Endodermal cell (in vitro differentiated cells): ENCODE data around the gene MLANA. TPM values are rescaled to one million over a fixed set of nuclear protein-coding genes. Genes with fewer than 3 reads are reported as not detected.

Experiments used
- DNase-seq: peaks from one replicate; pipeline ENCODE4 v3.0.0-alpha.2; 2017
- H3K27ac ChIP-seq: 2 replicates; pipeline ENCODE4 v1.5.1; 2013; ENCODE audit warnings: mild to moderate bottlenecking, low read depth, low read length, moderate library complexity
- H3K27me3 ChIP-seq: 2 replicates; pipeline ENCODE4 v1.6.1; 2013; ENCODE audit warnings: mild to moderate bottlenecking, low read length, moderate library complexity; ENCODE audit not compliant: insufficient read depth, control insufficient read depth, poor library complexity, severe bottlenecking
- H3K36me3 ChIP-seq: 2 replicates; pipeline ENCODE4 v1.7.0; 2013; ENCODE audit warnings: mild to moderate bottlenecking, low read length, moderate library complexity; ENCODE audit not compliant: control insufficient read depth, insufficient read depth
- H3K4me1 ChIP-seq: one replicate; pipeline ENCODE4 v1.7.0; 2013; ENCODE audit warnings: low read length; ENCODE audit not compliant: control insufficient read depth, insufficient read depth
- H3K4me3 ChIP-seq: 2 replicates; pipeline ENCODE4 v1.5.1; 2013; ENCODE audit warnings: mild to moderate bottlenecking, low read length, moderate library complexity
- H3K9ac ChIP-seq: 2 replicates; pipeline ENCODE4 v1.6.1; 2013; ENCODE audit warnings: mild to moderate bottlenecking, low read length, moderate library complexity; ENCODE audit not compliant: poor library complexity, severe bottlenecking; ENCODE audit errors: extremely low read depth
- H3K9me3 ChIP-seq: 2 replicates; pipeline ENCODE4 v1.6.1; 2013; ENCODE audit warnings: mild to moderate bottlenecking, low read length, moderate library complexity; ENCODE audit not compliant: control insufficient read depth
- H3K27ac Mint-ChIP-seq: 2 replicates; pipeline ENCODE4 v1.8.0; 2020; ENCODE audit warnings: mixed read lengths
- H3K27me3 Mint-ChIP-seq: 2 replicates; pipeline ENCODE4 v1.8.0; 2021; ENCODE audit warnings: mild to moderate bottlenecking, mixed read lengths; ENCODE audit not compliant: insufficient read depth
- H3K36me3 Mint-ChIP-seq: 2 replicates; pipeline ENCODE4 v1.8.0; 2020; ENCODE audit warnings: low read depth, mixed read lengths
- H3K4me1 Mint-ChIP-seq: 2 replicates; pipeline ENCODE4 v1.8.0; 2020; ENCODE audit warnings: mixed read lengths
- H3K4me3 Mint-ChIP-seq: 2 replicates; pipeline ENCODE4 v1.8.0; 2020; ENCODE audit warnings: mild to moderate bottlenecking, moderate library complexity, mixed read lengths
- H3K9me3 Mint-ChIP-seq: 2 replicates; pipeline ENCODE4 v1.8.0; 2020; ENCODE audit warnings: mild to moderate bottlenecking, mixed read lengths
- WGBS, 2 experiments: methylation state at CpG; one replicate each; pipeline versions ENCODE4 v1.1.5 to v1.1.7; 2013; ENCODE audit warnings: missing lambda C conversion rate in 2 of 2, mixed read lengths in 1 of 2; ENCODE audit not compliant: insufficient coverage in 1 of 2, insufficient read length in 1 of 2; 5-methylcytosine and 5-hydroxymethylcytosine counted together
- total RNA-seq, 2 donors: library from RNA; stranded (reverse); fragmentation: NEBNext Ultra II Directional in 1 of 2; extraction: Animal tissue kit (Norgen Biotek cat#: 25700) in 1 of 2; gene quantifications; 2 replicates in 1 of 2; 3 replicates in 1 of 2; pipeline ENCODE4 v1.2.1, GENCODE V29; 2021
- TF ChIP-seq, protein P1 (sequence below): fragments of 200-600 bp; sonication (generic); conservative IDR thresholded peaks from 2 replicates; pipeline ENCODE4 v1.5.0; 2021; ENCODE audit warnings: antibody characterized with exemption, mild to moderate bottlenecking

Gene MLANA
- total RNA-seq, 2 donors from 2014 or later = not detected

DNA sequence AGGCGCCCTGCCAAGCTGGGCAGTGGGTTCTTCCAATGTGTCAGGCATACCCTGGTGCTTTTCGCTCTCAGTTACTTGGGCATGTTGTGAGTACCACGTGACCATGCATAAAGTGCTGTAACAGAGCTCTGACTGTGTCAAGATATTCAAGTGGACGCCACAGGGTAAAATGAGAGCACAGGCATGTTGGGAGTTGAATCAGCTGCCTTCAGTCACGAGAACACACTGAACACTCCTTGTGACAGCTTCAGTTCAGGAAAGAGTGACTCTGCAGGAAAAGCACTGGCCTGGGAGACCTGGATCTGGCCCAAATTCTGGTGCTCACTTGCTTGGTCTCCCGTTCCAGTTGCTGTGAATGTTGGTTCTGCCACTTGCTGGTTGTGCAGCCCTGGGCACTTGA, 5.1 kb downstream of the MLANA start:
- no peak overlapping the region for H3K9ac ChIP-seq
- Mint-ChIP-seq H3K4me1 (peaks cover 7% of the 10 kb centered on the region), H3K9me3 (no peaks in the 10 kb centered on the region), H3K36me3 (no peaks in the 10 kb centered on the region), H3K27me3 (peaks cover 6% of the 10 kb centered on the region), H3K27ac (no peak overlapping the region), H3K4me3 (no peak overlapping the region)
- H3K36me3 ChIP-seq = no peaks in the 10 kb centered on the region
- H3K4me3 ChIP-seq = no peak overlapping the region
- TF ChIP-seq, protein P1, sequence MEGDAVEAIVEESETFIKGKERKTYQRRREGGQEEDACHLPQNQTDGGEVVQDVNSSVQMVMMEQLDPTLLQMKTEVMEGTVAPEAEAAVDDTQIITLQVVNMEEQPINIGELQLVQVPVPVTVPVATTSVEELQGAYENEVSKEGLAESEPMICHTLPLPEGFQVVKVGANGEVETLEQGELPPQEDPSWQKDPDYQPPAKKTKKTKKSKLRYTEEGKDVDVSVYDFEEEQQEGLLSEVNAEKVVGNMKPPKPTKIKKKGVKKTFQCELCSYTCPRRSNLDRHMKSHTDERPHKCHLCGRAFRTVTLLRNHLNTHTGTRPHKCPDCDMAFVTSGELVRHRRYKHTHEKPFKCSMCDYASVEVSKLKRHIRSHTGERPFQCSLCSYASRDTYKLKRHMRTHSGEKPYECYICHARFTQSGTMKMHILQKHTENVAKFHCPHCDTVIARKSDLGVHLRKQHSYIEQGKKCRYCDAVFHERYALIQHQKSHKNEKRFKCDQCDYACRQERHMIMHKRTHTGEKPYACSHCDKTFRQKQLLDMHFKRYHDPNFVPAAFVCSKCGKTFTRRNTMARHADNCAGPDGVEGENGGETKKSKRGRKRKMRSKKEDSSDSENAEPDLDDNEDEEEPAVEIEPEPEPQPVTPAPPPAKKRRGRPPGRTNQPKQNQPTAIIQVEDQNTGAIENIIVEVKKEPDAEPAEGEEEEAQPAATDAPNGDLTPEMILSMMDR = no peak
- H3K4me1 ChIP-seq = peaks cover 5% of the 10 kb centered on the region
- no peaks in the 10 kb centered on the region for H3K27me3 ChIP-seq
- 90 to 96% methylated on average over 3 to 6 of the region's 6 CpGs for WGBS, 2 experiments
- no peak for DNase-seq
- H3K27ac ChIP-seq = no peak overlapping the region
- H3K9me3 ChIP-seq = no peaks in the 10 kb centered on the region

DNA sequence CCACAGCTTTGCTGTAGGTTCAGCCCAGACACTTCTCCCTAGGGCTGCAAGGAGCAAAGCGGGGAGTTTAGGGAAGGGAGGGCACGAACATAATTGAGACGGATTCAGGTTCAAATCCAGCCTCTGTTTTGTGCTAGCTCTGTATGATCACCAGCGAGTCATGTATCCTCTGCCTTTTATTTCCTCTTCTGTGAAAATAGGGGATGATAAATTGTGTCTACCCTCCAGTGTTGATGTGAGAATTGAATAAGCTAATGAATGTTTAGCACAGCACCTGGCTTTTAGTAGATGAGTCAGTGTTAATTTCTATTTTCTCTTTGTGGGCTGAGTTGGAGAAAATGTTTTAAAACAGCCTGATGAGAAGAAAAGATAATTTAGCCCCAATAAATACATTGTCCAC, 6.2 kb downstream of the MLANA start:
- no peak overlapping the region for H3K27ac ChIP-seq
- no peaks in the 10 kb centered on the region for H3K9me3 ChIP-seq
- no peak overlapping the region for H3K9ac ChIP-seq
- no peaks in the 10 kb centered on the region for H3K27me3 ChIP-seq
- no peak overlapping the region for H3K27ac Mint-ChIP-seq
- no peak for DNase-seq
- no peaks in the 10 kb centered on the region for H3K9me3 Mint-ChIP-seq
- H3K36me3 ChIP-seq = no peaks in the 10 kb centered on the region
- H3K36me3 Mint-ChIP-seq = no peaks in the 10 kb centered on the region
- TF ChIP-seq, protein P1 = no peak
- H3K4me3 ChIP-seq = no peak overlapping the region
- WGBS, 2 experiments = 93 to 100% methylated on average over 4 of the region's 4 CpGs
- H3K4me1 Mint-ChIP-seq = peaks cover 7% of the 10 kb centered on the region
- no peak overlapping the region for H3K4me3 Mint-ChIP-seq
- H3K4me1 ChIP-seq = peaks cover 5% of the 10 kb centered on the region
- peaks cover 4% of the 10 kb centered on the region for H3K27me3 Mint-ChIP-seq

DNA sequence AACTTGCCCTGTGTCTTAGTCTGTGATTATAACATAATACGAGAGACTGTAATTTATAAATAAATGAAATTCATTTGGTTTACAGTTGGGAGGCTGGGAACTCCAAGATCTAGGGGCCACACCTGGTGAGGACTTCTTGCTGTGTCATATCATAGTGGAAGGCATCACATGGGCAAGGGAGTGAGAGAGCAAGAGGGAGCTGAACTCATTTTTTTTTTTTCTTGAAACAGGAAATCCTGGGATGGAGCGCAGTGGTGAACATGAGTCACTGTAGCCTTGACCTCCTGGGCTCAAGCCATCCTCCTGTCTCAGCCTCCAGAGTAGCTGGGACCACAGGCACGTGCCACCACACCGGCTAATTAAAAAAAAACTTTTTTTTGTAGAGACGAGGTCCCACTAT, 7.2 kb downstream of the MLANA start:
- H3K9me3 ChIP-seq = no peaks in the 10 kb centered on the region
- 96 to 97% methylated on average over 5 of the region's 5 CpGs for WGBS, 2 experiments
- no peaks in the 10 kb centered on the region for H3K27me3 Mint-ChIP-seq
- H3K27ac ChIP-seq = no peak overlapping the region
- H3K4me3 ChIP-seq = no peak overlapping the region
- TF ChIP-seq, protein P1 = no peak
- no peaks in the 10 kb centered on the region for H3K36me3 Mint-ChIP-seq
- peaks cover 5% of the 10 kb centered on the region for H3K4me1 ChIP-seq
- no peaks in the 10 kb centered on the region for H3K36me3 ChIP-seq
- no peaks in the 10 kb centered on the region for H3K27me3 ChIP-seq
- H3K9ac ChIP-seq = no peak overlapping the region
- H3K4me1 Mint-ChIP-seq = peaks cover 7% of the 10 kb centered on the region
- H3K27ac Mint-ChIP-seq = no peak overlapping the region
- H3K4me3 Mint-ChIP-seq = no peak overlapping the region
- no peak for DNase-seq
- no peaks in the 10 kb centered on the region for H3K9me3 Mint-ChIP-seq
